ENCODE data around the gene ZNF496. TPM values are rescaled to one million over a fixed set of nuclear protein-coding genes. Genes with fewer than 3 reads are reported as not detected.

The ZNF496 gene
- total and polyA plus RNA-seq, 9 of the 15 experiments (the other 6 are each of a cell fraction or from before 2014, with no cell fraction given): 4.3 to 54.0 (median 31.3) TPM

DNA sequence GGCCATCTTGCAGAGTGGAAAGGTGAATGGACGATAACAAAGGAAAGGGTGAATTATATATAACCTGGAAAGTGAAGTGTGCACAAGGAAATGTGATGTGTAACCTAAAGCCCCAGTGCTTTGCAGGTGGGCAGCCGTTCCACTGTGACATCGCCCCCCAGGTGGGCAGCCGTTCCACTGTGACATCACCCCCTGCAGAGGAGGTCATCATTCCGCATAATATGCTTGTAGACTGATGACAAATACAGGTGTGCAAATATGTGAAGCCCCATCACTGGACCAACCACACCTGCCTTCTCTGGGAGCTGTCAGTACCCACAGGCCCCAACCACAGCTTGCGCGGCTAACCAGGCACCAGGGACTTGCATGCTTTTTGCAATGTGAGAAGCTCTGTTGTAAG, 4.7 kb upstream of the ZNF496 start (continued):
- TF ChIP-seq, protein P1, sequence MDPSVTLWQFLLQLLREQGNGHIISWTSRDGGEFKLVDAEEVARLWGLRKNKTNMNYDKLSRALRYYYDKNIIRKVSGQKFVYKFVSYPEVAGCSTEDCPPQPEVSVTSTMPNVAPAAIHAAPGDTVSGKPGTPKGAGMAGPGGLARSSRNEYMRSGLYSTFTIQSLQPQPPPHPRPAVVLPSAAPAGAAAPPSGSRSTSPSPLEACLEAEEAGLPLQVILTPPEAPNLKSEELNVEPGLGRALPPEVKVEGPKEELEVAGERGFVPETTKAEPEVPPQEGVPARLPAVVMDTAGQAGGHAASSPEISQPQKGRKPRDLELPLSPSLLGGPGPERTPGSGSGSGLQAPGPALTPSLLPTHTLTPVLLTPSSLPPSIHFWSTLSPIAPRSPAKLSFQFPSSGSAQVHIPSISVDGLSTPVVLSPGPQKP (CRISPR knock-in tag; IDR thresholded peaks at IDR 0.05): no peak

DNA sequence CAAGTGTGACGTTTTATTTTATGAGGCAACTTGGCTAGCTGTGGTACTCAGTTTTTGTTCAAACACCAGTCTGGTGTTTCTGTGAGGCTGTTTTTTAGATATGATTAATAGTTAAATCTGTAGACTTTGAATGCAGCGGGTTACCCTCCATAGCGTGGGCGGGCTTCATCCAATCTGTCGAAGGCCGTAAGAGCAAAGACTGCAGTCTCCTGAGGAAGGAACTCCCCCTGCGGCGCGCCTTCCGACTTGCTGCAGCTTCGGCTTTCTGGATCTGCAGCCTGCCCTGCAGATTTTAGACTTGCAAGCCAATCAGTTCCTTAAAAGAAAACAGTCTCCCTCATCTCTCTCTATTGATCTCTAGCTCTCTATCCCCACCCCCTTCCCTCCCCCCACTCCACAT, 4.2 kb upstream of the ZNF496 start:
- Histone ChIP-seq H3K9ac (ENCODE audit: insufficient read depth in 1 of 2, low read depth in 2 of 2, low read length in 2 of 2) (no peak overlapping the region; a peak in 1 of 4 replicates), H3K27ac (ENCODE audit: extremely low read depth, low read depth, low read length) (no peak overlapping the region), H3K9me1 (ENCODE audit: control insufficient read depth, insufficient read depth, low read length) (peaks cover 11% of the 10 kb centered on the region), H3K4me1 (replicated peaks in 1 of 2; ENCODE audit: control insufficient read depth in 2 of 2, insufficient read depth in 2 of 2, low read length in 2 of 2) (peaks cover 42 to 59% of the 10 kb centered on the region in 2 experiments), H3K9me3 (replicated peaks; ENCODE audit: control insufficient read depth, insufficient read depth, low read depth, low read length) (no peaks in the 10 kb centered on the region), H3K36me3 (ENCODE audit: control insufficient read depth, insufficient read depth, low read length) (peaks cover 49% of the 10 kb centered on the region), H3K79me2 (ENCODE audit: control insufficient read depth, insufficient read depth, low read length) (peaks cover 71% of the 10 kb centered on the region), H3K27me3 (ENCODE audit: control insufficient read depth in 2 of 2, insufficient read depth in 2 of 2, low read length in 2 of 2) (no peaks in the 10 kb centered on the region), H3K4me3 (no peak overlapping the region), H4K20me1 (replicated peaks; ENCODE audit: control insufficient read depth, insufficient read depth, low read length) (peaks cover 14% of the 10 kb centered on the region; the same call in 1 of the 2 replicates), H2AFZ (ENCODE audit: low read depth, low read length) (no peak overlapping the region), H3K4me2 (ENCODE audit: insufficient read depth, low read length) (no peak overlapping the region)
- in situ Hi-C loops (cut with MboI) (no loop called here), intact Hi-C loops (cut with micrococcal nuclease) (loop anchor here (2.0 kb wide), 1 partner anchor 37 kb away; no protein-coding TSS in a partner anchor)
- DNase-seq (ENCODE audit: extremely low read depth in 1 of 4, low spot score in 3 of 4): no peak
- CTCF ChIA-PET (ENCODE audit: low intra/inter-chr PET ratio): no interaction called here
- POLR2A ChIA-PET: interaction anchor here (0.7 to 1.4 kb wide), 4 partner anchors 9 to 365 kb away, joined by 3 to 7 read pairs (median 4); no protein-coding TSS in a partner anchor
- BruUV-seq (replicated peaks): no TSS peak
- ATAC-seq: no peak
- FAIRE-seq: no peak
- 87% methylated on average over 11 of the region's 11 CpGs for WGBS (ENCODE audit: insufficient coverage, low coverage, missing lambda C conversion rate)
- TF ChIP-seq ZNF561 (CRISPR knock-in tag; conservative IDR thresholded peaks at IDR 0.05) (no peak), EGR1 (conservative IDR thresholded peaks at IDR 0.05) (peak; percentile 19; the same call in 1 of the 2 replicates), POLR2G (IDR thresholded peaks at IDR 0.05; ENCODE audit: low read depth, low read length) (0 out of 2 replicates have a peak, but pooled peaks have one; percentile 16)
